CD1c-positive myeloid dendritic cell (primary cell): ENCODE data around the gene COG3.

ENCODE experiments used
- DNase-seq: peaks from one replicate; pipeline ENCODE4 v3.0.0-alpha.2; 2016; ENCODE audit errors: extremely low spot score

COG3 gene

DNA sequence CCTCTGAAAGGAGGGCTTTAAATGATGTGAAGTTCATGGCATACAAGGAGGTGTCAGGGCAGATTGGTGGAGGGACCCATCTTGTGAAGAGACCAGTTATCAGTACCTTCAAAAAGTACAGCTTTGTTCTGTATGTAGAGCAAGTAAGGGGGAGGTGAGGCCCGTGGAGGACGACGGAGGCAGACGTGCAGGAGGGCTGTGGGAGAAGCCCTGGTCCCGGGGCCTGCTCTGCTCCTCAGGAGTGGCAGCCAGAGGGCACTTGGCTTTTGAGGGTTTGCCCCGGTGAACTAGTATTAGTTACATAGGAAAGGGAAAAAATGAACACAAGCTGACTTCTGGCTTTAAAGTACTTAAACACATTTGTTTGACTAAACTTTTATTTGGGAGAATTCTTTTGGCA lies 42.1 kb downstream of the COG3 start:
- DNase-seq, result no peak

DNA sequence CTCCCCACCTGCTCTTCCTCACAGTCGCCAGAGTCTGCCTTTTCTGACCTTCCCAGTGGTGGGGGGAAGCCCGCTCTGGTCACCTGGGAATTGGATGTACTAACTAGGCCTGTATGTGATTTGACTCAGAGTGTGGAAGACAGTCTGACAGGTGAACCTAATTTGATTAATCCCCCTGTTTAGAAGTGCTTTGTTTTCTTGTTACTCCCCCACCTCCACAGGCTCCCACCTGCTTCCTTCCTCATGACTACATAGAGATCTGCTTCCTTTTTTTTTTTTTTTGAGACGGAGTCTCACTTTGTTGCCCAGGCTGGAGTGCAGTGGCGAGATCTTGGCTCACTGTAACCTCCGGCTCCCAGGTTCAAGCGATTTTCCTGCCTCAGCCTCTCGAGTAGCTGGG lies 44.0 kb downstream of the COG3 start:
- no peak for DNase-seq

DNA sequence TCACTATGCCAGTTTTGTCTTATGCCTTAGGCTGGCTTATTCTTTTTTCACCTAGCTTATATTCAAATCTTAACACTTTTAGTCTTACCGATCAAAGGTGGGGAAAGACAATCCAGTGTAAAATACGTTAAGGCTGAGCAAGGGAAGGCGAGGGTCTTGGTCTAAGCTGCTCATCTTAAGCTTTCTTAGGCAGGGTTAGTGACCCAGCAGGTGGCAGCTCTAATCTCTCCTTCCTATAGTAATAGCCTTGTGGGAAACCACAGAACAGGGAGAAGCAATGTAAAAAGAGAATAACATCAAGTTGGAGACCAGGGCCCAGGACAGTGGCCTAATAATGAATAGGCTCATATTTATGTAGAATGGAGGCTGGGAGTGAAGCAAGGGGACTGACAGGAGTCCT lies 45.9 kb downstream of the COG3 start:
- no peak for DNase-seq

DNA sequence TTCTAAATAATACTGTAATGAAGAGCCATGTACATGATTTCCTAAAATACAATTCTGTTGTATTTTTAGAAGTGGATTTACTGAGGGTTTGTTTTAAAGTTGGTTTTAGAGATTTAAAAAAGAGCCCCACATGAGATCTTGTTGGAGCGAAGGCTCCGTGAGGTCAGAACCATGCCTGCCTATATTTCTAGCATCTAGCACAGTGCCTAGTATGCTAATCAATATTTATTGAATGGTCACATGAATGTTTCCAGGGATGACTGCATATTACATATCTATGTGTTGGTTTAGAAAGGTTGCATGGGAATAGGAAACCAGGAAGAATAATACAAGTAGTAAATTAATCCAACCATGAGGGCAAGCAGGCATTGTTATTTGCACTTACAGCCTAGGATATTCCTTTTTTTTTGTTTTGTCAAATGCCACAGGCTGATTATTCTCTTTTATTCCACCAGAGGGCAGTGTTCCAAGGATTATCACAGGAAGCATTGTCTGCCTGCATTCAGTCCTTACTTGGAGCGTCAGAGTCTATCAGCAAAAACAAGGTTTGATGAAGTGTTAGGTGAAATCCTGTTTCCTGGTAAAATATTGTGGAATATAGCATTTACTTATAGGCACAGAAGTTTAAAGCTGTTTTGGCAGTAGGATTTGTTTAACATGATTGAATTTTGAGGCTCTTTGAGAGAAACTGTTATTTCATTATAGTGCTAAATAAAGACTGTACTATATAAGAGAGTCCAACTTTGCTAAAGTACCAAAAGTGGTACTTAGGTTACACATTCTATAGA lies 46.8 kb downstream of the COG3 start:
- DNase-seq, result peak; percentile 75

DNA sequence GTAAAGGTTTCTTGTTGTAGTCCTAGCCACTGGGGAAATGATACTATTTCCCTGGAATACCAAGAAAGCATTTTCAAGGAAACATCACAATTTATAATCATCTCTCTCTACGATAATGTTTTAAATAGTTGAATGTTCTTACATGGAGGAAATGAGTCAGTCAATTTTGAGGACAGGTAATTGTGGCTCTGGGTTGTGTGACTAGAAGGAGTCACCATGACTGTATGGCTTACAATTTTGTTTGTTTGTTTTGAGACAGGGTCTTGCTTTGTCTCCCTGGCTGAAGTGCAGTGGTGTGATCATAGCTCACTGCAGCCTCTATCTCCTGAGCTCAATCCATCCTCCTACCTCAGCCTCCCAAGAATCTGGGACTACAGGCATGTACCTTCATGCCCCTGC lies 47.4 kb downstream of the COG3 start:
- no peak for DNase-seq

DNA sequence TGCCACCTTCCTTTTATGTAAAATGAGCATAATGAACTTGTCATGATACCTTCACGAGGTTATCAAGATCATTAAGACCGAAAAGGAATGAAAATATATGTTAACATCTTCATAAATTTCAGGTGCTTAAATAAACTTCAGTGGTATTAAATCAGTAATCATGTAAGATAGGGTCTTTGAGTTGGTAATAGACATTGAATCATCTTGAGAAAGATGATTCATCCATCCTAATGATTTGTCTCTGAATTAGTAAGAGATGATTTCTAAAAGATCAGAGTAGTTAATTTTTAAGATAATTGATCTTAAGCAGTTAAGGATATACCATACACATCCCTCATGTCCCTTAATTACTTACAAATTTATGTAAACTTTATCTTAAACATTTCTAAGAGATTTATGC lies 52.0 kb downstream of the COG3 start:
- DNase-seq, result no peak

DNA sequence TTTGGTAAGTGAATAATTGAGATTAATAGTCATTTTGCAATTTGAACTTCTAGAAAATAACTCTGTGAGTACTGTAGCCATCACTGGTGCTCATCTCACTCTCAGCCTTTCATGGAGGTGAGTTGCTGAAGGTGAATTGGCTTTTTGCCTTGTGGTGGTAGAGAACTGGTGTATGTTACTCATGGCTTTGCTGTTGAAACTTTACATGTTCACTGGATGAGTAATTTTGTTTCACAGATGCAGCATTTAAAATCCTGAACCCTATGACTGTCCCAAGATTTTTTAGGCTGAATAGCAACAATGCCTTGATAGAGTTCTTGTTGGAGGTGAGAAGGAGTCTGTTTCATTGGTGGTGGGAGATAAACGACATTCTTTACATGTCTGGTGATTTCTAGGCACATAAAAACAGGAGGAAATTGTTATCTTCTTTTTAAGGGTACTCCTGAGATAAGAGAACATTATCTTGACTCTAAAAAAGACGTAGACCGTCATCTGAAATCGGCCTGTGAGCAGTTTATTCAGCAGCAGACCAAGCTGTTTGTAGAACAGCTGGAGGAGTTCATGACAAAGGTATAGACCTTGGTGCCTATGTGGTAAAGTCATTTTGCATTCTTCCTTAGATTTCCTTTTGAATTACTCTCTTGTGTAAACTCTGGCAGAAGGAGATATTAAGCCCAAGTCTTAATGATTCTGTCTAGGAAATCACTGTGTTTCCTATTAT lies 53.9 kb downstream of the COG3 start:
- no peak for DNase-seq

DNA sequence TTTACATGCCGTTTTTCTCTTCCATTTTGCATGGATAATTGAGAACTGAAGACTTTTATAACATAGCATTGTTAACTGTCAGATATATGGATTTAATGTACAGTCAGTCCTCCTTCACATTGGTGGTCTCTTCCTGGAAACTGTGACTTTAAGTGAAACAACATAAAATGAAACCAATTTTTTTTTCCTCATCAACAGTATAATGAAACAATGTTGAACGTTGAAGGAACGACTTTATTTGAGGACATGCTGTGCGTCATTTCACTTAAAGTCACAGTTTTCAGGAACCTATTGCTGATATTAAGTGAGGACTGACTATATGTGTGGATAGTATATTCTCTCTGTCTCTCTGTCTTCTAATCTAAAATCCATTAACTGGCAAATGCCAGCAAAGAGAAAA lies 54.8 kb downstream of the COG3 start:
- DNase-seq, result peak; percentile 60

DNA sequence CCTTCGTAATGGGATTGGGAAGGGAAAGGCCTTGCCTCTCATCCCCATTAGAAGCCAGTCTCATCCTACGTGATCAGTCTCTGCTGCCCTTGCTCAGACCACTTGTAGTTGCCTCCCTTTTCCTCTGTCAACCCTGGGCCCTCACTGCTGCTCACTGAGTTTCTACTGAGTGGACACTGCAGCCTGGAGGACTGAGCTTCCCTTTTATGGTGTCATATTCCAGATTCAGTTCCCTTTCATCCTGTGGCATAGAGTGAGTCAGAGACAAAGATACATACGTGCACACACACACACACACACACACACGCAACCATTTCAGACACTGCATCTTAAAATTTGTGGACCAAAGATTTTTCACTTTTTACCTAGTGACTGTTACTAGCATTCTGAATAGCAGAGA lies 56.6 kb downstream of the COG3 start:
- peak; percentile 92 for DNase-seq

DNA sequence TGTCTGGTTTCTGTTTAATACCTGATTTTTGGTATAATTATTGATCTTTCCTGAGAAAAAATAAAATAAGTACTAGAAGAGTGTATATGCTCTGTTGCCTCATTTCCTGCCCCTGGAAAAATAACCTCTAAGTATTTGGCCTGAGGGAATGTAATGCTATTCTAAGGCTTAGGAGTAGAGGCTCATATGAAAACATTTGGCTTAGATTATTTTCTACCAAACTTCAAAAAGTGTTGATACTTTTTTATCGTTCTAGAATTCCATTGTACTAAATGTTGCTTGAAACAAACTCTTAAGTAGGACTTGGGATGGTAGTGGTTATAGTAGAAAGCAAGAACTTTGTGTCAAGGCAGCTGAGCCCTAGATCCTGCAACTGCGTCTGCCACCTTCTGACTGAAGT lies 57.8 kb downstream of the COG3 start:
- DNase-seq, result no peak

DNA sequence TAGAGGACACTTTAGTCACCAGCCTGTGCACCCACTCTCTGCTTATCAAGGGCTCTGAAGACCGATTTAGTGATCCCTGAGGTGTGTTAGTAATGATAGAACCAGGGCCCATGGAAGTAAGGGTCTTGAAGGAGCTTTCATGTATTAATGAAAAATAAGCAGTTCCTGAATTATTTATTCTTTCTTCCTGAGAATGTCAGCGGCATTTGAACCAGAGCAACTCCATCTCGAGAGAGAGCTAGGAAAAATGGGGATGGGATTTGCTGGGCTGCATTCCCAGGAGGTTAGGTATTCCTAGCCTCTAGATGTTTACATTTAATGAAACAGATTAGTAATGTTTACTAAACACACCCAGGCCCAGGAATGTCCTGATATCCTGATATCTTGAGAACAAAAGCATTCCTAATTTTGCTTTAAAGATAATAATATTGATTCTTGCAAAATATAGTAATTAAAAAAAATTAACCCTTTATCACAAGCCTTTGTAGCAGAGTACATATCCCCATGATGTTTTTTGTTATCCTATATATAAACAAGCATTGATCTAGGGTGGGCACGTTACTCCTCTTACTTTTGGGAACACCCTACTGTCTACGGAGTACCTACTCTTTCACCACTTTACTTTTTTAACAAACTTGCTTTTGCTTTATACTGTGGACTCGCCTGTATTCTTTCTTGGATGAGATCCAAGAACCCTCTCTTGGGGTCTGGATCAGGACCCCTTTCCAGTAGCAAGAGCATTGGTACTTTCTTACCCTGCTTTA lies 63.1 kb downstream of the COG3 start:
- DNase-seq, result no peak

DNA sequence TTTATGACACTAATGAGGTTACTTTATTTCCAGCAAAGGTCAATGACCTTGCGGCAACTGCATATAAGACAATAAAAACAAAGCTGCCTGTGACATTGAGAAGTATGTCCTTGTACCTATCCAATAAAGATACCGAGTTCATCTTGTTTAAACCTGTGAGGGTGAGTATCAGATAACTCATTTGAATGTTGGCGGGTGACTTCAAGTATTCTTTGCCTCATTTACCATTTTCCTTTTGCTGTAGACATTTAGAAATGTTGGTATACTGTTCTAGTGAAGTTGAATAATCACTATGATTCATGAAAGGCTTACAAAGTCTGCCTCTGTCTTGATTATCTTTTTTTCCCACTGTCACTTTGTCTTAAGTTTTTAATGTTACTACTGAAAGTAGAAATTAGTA lies 65.0 kb downstream of the COG3 start:
- DNase-seq, result no peak

DNA sequence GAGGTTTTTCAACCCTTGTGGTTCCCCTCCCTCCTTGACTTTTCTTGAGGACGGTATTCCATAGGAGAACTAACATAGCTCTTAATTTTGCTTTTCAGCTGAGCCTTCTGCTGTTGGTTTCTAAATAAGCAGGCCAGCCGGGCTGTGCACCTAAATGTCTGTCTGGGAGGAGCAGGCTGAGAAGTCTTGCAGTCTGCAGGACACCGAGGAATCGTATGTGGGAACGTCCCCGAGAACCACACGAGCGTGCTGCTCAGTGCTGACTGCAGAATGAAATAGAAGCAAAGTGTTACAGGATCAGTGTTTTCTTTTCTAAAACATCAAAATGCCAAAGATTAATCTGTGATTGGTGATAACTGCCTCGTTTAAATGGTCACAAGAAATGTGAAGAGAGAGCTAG lies 69.9 kb downstream of the COG3 start:
- no peak for DNase-seq

DNA sequence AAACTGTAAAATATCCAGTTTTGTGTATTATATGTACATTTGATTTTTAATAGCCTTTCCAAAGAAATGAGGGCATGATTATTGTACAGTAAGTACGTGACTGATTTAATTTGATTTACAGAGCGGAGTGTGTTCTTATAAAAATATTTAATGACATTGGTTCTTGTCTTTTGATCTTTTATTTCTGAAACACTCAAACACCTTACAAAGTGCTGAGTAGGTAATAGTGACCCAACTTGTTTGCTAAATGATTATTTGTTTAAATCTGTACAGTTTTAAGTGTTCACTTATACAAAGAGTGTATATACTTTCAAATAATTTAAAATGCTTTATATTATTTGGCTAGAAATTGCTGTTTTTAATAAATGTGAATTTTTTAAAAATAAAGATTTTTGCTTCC lies 71.5 kb downstream of the COG3 start:
- DNase-seq, result no peak

DNA sequence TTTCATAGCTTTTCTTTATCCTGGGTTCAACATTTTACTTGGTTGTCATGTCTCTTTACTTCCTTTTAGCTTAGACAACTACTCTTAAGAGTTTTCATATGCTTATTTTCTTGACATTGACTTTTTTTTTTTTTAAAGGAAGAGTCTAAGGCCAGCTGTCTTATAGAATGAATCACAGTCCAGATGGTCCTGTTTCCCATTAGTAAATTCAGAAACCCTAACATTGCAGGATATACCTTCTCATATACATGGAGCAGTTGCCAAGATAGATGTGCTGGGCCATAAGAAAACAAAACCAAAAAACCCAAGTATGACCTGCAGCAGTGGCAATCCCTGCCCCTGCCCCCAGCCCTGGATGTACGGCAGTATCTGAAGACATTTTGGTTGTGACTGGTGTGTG lies 72.8 kb downstream of the COG3 start:
- DNase-seq, result no peak

DNA sequence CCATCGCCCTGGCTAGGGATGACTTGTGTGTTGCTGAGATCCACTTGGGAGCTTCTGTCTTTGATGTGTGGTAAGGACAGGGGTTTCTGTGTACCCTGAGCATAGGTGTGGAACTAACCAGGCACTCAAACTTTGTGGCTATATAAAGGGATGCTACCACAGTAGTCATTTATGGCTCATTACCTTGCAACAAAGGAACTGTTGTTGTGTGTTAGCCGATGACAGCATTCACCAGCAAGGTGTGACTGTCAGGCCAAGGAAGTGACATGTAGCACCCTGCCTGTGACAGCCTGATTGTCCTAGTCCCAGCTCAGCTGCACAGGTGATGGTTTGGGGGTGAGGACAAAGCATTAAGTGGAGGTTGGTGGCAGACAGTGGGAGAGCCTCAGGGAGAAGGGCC lies 73.6 kb downstream of the COG3 start:
- no peak for DNase-seq

DNA sequence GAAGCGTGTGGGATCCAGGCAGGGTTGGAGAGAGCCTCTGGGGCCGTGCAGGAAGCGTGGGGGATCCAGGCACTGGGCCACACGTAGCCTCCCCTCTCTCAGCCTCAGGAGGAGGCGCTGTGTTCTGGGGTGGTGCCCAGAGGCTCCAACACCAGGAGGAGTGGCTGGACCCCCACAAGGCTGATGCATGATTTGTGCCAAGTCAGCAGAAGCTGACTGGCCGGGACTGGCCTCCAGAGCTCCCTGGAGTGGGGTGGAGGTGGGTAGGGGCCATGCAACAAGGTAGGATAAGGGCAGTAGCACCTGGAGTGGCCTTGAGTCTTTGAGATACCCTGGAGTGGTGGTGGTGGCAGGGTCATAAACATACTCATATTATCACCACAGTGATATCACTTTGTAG lies 75.5 kb downstream of the COG3 start:
- DNase-seq, result no peak

DNA sequence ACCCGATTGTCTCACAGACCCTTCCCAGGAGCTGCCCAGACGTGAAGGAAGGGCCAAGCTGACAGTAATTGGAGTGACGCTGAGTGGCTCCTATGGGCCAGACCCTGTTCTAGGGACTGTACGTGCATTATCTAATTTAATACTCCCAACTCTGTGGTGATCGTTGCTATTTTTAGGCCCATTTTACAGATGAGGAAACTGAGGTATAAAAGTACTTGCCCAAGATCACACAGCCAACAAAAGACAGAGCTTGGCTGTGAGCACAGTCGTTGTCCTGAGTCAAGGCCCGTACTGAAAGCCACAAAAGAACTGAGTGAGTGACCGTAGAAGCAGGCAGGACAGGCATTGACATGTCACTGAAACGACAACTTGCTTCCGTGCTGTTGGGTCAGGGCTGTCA lies 76.1 kb downstream of the COG3 start:
- no peak for DNase-seq

DNA sequence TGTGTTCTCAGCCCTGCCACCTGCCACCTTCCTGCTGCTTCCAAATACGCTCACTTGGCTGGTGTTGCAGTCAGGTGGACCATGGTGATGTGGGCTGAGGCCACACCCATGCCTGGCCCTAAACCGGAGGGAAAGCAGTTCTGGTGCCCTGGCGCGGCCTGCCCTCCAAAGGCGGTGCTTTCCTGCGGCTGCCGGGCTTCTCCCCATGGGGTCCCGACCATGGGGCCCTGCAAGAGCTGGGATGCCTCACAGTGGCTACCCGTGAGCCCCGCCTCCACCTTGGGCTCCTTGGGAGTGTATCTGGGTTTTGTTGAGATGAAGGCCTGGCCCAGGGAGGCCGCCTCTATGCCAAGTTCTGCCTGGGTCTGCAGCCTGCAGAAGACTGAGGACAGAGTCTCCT lies 77.1 kb downstream of the COG3 start:
- DNase-seq, result no peak

DNA sequence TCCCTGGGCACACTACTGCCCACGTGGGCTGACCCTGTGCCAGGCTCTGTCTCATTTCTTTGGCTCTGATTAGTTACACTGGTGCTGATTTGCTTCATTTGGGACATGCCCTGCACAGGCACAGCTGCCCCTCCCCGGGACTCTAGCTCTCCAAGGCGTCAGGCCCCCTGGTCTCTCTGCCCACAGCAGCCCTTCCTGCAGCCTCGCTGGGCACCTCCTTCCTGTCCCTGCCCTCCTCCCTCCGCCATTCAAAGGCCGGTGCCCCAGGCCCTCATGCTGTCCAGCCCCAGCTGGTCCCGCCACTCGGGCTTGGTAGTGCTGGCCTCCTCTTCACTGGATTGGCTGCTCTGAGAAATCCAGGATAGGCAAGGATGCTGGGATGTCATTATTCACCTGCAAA lies 77.7 kb downstream of the COG3 start:
- no peak for DNase-seq

DNA sequence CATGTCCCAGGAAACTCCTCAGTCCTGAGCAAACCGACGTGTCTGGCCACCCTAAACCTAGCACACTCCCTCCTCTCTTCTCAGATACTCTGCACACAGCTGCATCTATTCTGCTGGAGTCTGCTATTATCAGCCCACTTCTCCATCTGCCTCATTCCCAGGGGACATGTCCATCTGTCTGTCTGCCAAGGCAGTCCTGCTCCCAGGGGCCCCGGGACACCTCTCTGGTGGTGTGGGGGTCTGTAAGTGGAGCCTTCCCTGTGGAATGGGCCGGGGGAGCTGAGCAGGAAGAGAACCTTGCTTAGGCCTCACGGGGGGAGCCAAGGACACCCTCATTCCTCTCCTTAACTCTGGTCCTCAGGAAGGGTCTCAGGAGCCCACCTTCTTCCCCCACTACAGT lies 78.1 kb downstream of the COG3 start:
- no peak for DNase-seq

DNA sequence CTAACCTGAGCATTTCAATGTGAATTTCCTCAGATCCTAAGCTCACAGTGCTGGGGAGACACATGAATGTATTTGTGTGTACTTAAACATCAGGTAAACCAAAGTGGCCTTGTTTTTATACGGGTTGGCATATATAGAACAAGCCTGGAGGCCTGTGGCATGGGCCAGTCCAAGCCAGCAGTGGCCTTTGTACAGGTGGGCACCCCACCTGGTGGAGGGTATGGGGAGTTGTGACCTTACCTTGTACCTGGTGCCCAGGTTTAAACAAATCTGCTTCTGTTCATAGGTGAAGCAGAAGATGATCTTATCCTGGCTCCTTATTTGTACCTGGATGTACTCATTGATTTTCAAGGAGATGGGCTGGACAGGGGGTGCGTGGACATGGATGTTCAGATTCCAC lies 79.8 kb downstream of the COG3 start:
- DNase-seq, result no peak
